GM18498 (cell line): ENCODE measurements around the gene CEBPE.

Experiments
- ATAC-seq: cut with Tn5 transposase; IDR thresholded peaks from one replicate; pipeline ENCODE4 v1.9.1; 2021; ENCODE audit warnings: mild to moderate bottlenecking, moderate library complexity; ENCODE audit not compliant: unreplicated experiment

CEBPE gene

DNA sequence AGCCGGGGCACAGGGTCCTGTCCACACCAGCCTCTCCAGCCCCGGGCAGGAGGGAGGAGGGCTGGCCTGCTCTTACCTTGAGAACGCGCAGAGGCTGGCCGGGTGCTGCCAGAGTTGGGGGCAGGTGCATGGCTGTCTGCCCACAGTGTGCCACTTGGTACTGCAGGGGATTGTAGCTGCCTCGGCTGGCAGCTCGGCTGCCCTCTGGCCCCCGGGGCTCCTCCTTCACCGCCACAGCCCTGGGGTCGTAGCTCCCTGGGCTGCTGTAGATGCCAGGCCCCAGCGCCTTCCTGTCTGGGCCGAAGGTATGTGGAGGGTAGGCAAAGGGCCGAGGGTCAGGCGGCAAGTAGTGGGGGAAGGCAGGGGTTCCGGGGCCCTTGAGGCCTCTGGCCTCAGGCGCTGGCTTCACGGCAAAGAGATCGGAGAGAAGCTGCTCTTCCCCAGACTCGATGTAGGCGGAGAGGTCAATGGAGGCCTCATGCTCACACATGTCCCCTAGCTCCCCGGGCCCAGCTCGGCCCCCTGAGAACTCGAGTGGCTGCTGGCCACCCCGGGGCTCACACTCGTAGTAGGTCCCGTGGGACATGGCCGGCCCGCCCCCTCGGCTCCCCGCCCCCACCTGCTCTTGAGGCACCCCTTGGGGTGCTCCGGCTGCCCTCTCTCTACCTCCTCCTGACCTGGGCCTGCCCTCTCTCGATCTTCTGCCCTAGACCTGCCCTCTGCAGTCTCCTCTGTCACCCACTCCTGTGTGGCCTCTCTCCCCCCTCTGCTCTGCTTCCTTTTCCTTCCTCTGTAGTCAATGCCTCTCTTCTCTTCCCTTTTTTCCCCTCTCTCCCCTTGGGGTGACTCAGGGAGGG, at the start of gene CEBPE:
CEBPE (minus strand) TSS at position 750 of the 857 bp plus-strand sequence; CDS start at position 586, 164 bp downstream.
- ATAC-seq: no peak

- ATAC-seq: no peak
These were observed 49.2 kb upstream of the CEBPE start for GRCh38 chr14:23168246-23168645.

GRCh38 chr14:23167116-23167847, 48.2 kb upstream of the CEBPE start:
- no peak for ATAC-seq

GRCh38 chr14:23164949-23165348, 45.9 kb upstream of the CEBPE start:
- no peak for ATAC-seq

GRCh38 chr14:23164250-23164649, 45.2 kb upstream of the CEBPE start:
- no peak for ATAC-seq

GRCh38 chr14:23163830-23164229, 44.8 kb upstream of the CEBPE start:
- ATAC-seq: no peak

GRCh38 chr14:23162800-23163199, 43.7 kb upstream of the CEBPE start:
- no peak for ATAC-seq

GRCh38 chr14:23162005-23162404, 43.0 kb upstream of the CEBPE start:
- ATAC-seq: no peak

- no peak for ATAC-seq
These were observed 42.0 kb upstream of the CEBPE start for GRCh38 chr14:23160924-23161522.

GRCh38 chr14:23159532-23159931, 40.5 kb upstream of the CEBPE start:
- ATAC-seq: no peak

DNA sequence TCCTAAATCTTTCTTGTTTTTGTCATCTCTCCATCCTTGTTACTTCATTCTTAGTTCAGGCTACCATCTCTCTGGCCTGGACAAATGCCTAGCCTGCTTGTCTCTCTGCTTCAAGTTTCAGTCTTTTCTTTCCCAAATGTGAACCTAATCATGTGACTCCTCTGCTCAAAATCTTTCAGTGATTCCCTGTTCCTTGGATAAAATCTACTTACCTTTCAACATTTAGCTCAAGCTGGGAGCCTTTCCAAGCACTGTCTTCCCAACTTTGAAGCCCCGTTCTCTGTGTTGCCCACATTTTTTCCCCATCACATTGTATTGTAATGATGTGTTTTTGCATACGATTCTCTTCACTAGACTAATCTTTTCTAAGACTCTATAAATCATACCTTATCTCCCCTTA, 39.7 kb upstream of the CEBPE start:
- ATAC-seq: no peak

GRCh38 chr14:23154964-23155587, 36.0 kb upstream of the CEBPE start:
- no peak for ATAC-seq

- no peak for ATAC-seq
These were observed 35.1 kb upstream of the CEBPE start for GRCh38 chr14:23153851-23154796.

- ATAC-seq: no peak
These were observed 32.3 kb upstream of the CEBPE start for GRCh38 chr14:23151342-23151741.

DNA sequence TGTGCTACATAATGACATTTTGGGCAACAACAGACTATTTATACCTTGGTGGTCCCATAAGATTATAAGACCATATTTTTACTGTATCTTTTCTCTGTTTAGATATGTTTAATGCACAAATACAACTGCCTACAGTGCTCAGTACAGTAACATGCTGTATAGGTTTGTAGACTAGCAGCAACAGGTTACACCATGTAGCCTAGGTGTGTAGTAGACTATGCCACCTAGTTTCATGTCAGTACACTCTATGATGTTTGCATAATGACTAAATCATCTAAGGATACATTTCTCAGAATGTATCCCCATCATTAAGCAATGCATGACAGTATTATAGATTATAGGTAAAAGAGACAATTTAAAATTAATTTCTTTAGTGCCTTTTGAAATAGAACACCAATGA, 30.7 kb upstream of the CEBPE start:
- ATAC-seq: no peak

GRCh38 chr14:23148591-23149249, 29.7 kb upstream of the CEBPE start:
- ATAC-seq: no peak

DNA sequence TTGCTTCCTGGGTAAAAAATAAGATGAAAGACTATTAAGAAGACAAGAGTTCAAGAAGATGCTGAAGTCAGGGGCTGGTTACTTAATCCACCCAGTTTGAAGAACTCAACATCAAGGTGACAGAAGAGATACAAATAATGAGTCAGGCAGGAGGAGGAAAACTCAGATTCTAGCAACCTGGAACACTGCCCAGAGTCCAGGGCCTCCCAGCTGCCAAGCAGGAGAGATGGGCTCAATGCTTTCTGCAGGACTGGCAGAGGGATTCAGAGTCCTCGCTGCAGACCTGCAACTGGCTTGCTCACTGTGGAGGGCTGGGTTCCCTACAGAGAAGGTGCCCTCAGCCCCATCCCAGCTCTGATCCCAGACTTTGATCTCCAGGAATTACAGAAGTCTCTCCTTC, 28.6 kb upstream of the CEBPE start:
- ATAC-seq: no peak

DNA sequence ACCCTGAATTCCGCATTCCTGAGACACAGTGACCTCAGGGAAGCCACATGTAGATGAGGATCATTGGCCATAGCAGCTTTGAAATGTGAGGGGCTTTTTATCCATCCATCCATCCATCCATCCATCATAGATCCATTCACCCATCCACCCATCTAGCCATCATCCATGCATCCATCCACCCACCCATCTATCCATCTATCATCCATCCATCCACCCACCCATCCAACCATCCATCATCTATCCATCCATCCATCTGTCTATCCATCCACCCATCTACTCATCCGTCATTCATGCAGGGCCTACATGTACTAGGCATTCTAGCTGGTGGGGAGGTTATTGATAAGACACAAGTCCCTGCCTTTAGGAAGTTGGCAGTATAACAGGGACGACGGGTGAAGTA, 27.9 kb upstream of the CEBPE start:
- no peak for ATAC-seq

DNA sequence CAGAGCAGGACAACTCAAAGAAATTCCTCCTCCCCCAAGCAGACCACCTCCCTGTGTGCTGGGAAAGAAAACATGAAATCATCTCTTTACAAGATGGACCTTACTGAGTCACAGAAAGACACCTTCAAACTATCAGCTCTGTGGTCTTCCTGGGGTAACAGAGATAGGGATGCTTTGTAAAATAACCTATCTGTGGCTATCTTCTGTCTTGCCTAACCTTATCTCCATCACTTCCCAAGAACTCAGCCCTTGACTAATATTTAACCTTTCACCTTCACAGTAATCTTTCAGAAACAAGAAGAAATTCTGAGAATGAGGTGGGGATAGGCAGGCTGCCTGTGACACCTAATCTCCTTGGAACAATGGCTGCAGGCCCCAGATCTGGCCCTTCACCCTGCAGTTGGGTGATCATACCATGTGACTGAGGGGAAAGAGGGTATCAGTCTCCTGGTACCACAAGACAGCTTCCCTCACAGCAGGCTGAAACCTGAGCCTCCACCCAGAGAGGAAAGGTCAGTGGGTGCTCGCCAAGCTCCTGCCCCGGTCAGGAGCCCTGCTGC, 27.4 kb upstream of the CEBPE start:
- no peak for ATAC-seq
